KOPT-K1 (cell line): Measurements from ENCODE around the gene PCNX2.

Source experiments
- H3K27ac ChIP-seq: fragments of 200-600 bp; sonication (generic); 2 replicates; pipeline ENCODE4 v1.5.1; 2016; ENCODE audit warnings: antibody characterized with exemption, mild to moderate bottlenecking, low read depth, low read length; ENCODE audit not compliant: poor library complexity, severe bottlenecking
- H3K36me3 ChIP-seq: fragments of 200-600 bp; sonication (generic); 2 replicates; pipeline ENCODE4 v1.5.1; 2017; ENCODE audit warnings: antibody characterized with exemption, mild to moderate bottlenecking, low read length, moderate library complexity; ENCODE audit not compliant: insufficient read depth
- H3K9me3 ChIP-seq: fragments of 200-600 bp; sonication (generic); 2 replicates; pipeline ENCODE4 v1.5.1; 2017; ENCODE audit warnings: antibody characterized with exemption, low read length, mild to moderate bottlenecking; ENCODE audit not compliant: insufficient read depth, poor library complexity, severe bottlenecking

PCNX2 gene

GRCh38 chr1:232982238-232982944 lies 313.1 kb downstream of the PCNX2 start:
- Histone ChIP-seq H3K36me3 (peaks cover 32% of the 10 kb centered on the region), H3K27ac (no peak overlapping the region), H3K9me3 (no peaks in the 10 kb centered on the region)

- peaks cover 45% of the 10 kb centered on the region for H3K36me3 ChIP-seq
- no peak overlapping the region for H3K27ac ChIP-seq
- H3K9me3 ChIP-seq, result no peaks in the 10 kb centered on the region
These were observed 314.5 kb downstream of the PCNX2 start for GRCh38 chr1:232980986-232981560.

GRCh38 chr1:232980355-232980978 lies 315.1 kb downstream of the PCNX2 start:
- H3K27ac ChIP-seq, result no peak overlapping the region
- H3K9me3 ChIP-seq, result no peaks in the 10 kb centered on the region
- H3K36me3 ChIP-seq, result peaks cover 48% of the 10 kb centered on the region

GRCh38 chr1:232979558-232979957 lies 316.0 kb downstream of the PCNX2 start:
- H3K36me3 ChIP-seq, result peaks cover 56% of the 10 kb centered on the region
- H3K27ac ChIP-seq, result no peak overlapping the region

GRCh38 chr1:232978815-232979214 lies 316.7 kb downstream of the PCNX2 start:
- Histone ChIP-seq H3K36me3 (peaks cover 64% of the 10 kb centered on the region), H3K27ac (no peak overlapping the region), H3K9me3 (peaks cover 4% of the 10 kb centered on the region)

More at GRCh38 chr1:232979558-232979957, 316.0 kb downstream of the PCNX2 start:
- no peaks in the 10 kb centered on the region for H3K9me3 ChIP-seq

GRCh38 chr1:232978091-232978634 lies 317.4 kb downstream of the PCNX2 start:
- peaks cover 11% of the 10 kb centered on the region for H3K9me3 ChIP-seq
- H3K36me3 ChIP-seq, result peaks cover 70% of the 10 kb centered on the region
- H3K27ac ChIP-seq, result no peak overlapping the region

- peaks cover 94% of the 10 kb centered on the region for H3K36me3 ChIP-seq
- peaks cover 18% of the 10 kb centered on the region for H3K9me3 ChIP-seq
These were observed 320.6 kb downstream of the PCNX2 start for GRCh38 chr1:232974971-232975370.

GRCh38 chr1:232973652-232974611 lies 321.6 kb downstream of the PCNX2 start:
- peaks cover 91% of the 10 kb centered on the region for H3K36me3 ChIP-seq
- H3K27ac ChIP-seq, result no peak overlapping the region

More at GRCh38 chr1:232974971-232975370, 320.6 kb downstream of the PCNX2 start:
- H3K27ac ChIP-seq, result no peak overlapping the region

GRCh38 chr1:232970508-232970907 lies 325.0 kb downstream of the PCNX2 start:
- Histone ChIP-seq H3K27ac (no peak overlapping the region), H3K9me3 (peaks cover 18% of the 10 kb centered on the region), H3K36me3 (peaks cover 83% of the 10 kb centered on the region)

More at GRCh38 chr1:232973652-232974611, 321.6 kb downstream of the PCNX2 start:
- H3K9me3 ChIP-seq, result peaks cover 18% of the 10 kb centered on the region

GRCh38 chr1:232969799-232970198 lies 325.7 kb downstream of the PCNX2 start:
- Histone ChIP-seq H3K9me3 (peaks cover 18% of the 10 kb centered on the region), H3K36me3 (peaks cover 84% of the 10 kb centered on the region), H3K27ac (no peak overlapping the region)

- H3K27ac ChIP-seq, result peak overlapping the region; percentile 6
- H3K36me3 ChIP-seq, result peaks cover 82% of the 10 kb centered on the region
- H3K9me3 ChIP-seq, result peaks cover 15% of the 10 kb centered on the region
These were observed 326.6 kb downstream of the PCNX2 start for GRCh38 chr1:232968965-232969364.

- H3K27ac ChIP-seq, result peak overlapping the region; percentile 6
- peaks cover 82% of the 10 kb centered on the region for H3K36me3 ChIP-seq
- H3K9me3 ChIP-seq, result peaks cover 10% of the 10 kb centered on the region
These were observed 327.1 kb downstream of the PCNX2 start for GRCh38 chr1:232968391-232968790.

- Histone ChIP-seq H3K27ac (no peak overlapping the region), H3K9me3 (no peaks in the 10 kb centered on the region), H3K36me3 (peaks cover 75% of the 10 kb centered on the region)
These were observed 328.9 kb downstream of the PCNX2 start for GRCh38 chr1:232966663-232967062.

- Histone ChIP-seq H3K36me3 (peaks cover 71% of the 10 kb centered on the region), H3K9me3 (no peaks in the 10 kb centered on the region), H3K27ac (no peak overlapping the region)
These were observed 329.7 kb downstream of the PCNX2 start for GRCh38 chr1:232965912-232966217.
